ENCODE results near the gene HELLS. TPM values are rescaled to one million over a fixed set of nuclear protein-coding genes. Genes with fewer than 3 reads are reported as not detected.

Gene HELLS
- total and polyA plus RNA-seq, 2 of the 8 experiments (the other 6 are each of a cell fraction or from before 2014, with no cell fraction given), result 147 to 371 TPM

- Histone ChIP-seq H3K18ac (ENCODE audit: extremely low read depth, low read length) (no peak overlapping the region), H3K79me1 (ENCODE audit: low read depth, low read length) (no peaks in the 10 kb centered on the region), H3K4me1 (replicated peaks in 1 of 4; ENCODE audit: control insufficient read depth in 3 of 4, insufficient read depth in 4 of 4, low read length in 3 of 4) (no peaks in the 10 kb centered on the region), H3K36me3 (ENCODE audit: control insufficient read depth in 2 of 4, insufficient read depth in 4 of 4, low read length in 3 of 4) (no peaks in the 10 kb centered on the region), H3K4me2 (ENCODE audit: insufficient read depth in 1 of 2, low read depth in 2 of 2, low read length in 2 of 2) (no peak overlapping the region), H4K5ac (ENCODE audit: insufficient read length, low read depth, low read length) (no peak overlapping the region), H4K91ac (replicated peaks; ENCODE audit: insufficient read length, low read length) (no peak overlapping the region), H3K79me2 (ENCODE audit: control insufficient read depth in 1 of 2, insufficient read depth in 2 of 2, low read length in 2 of 2) (no peaks in the 10 kb centered on the region), H2BK5ac (ENCODE audit: low read depth, low read length) (no peak overlapping the region), H2BK120ac (replicated peaks; ENCODE audit: low read depth, low read length) (no peak overlapping the region), H3K56ac (replicated peaks; ENCODE audit: insufficient read length, low read depth, low read length) (no peak overlapping the region), H4K20me1 (replicated peaks in 1 of 2; ENCODE audit: control insufficient read depth in 1 of 2, insufficient read depth in 2 of 2, low read length in 2 of 2) (no peaks in the 10 kb centered on the region), H3K27me3 (replicated peaks in 1 of 4; ENCODE audit: control insufficient read depth in 3 of 4, extremely low read depth in 1 of 4, insufficient read depth in 3 of 4, low read length in 3 of 4) (no peaks in the 10 kb centered on the region), H2BK20ac (ENCODE audit: low read length) (no peak overlapping the region), H3K23ac (ENCODE audit: insufficient read length) (no peak overlapping the region), H4K8ac (ENCODE audit: extremely low read depth, insufficient read depth, low read length) (no peak overlapping the region), H3K14ac (ENCODE audit: insufficient read length) (no peak overlapping the region), H3K9ac (replicated peaks in 1 of 4; ENCODE audit: extremely low read depth in 1 of 4, low read depth in 3 of 4, low read length in 3 of 4) (no peak overlapping the region), H2AK5ac (ENCODE audit: low read depth, low read length) (no peak overlapping the region), H3K4ac (replicated peaks; ENCODE audit: insufficient read length, low read depth, low read length) (no peak overlapping the region), H3K9me3 (ENCODE audit: insufficient read depth in 2 of 2, low read depth in 1 of 2, low read length in 1 of 2) (no peaks in the 10 kb centered on the region), H2AFZ (ENCODE audit: low read length) (no peak overlapping the region), H2BK15ac (ENCODE audit: low read length) (no peak overlapping the region), H2BK12ac (ENCODE audit: low read depth, low read length) (no peak overlapping the region), H3K27ac (ENCODE audit: low read depth, low read length) (no peak overlapping the region), H3K23me2 (ENCODE audit: low read depth, low read length) (no peaks in the 10 kb centered on the region), H3K4me3 (ENCODE audit: extremely low read depth in 1 of 4, insufficient read depth in 2 of 4, low read depth in 3 of 4, low read length in 4 of 4) (no peak overlapping the region)
- POLR2A ChIA-PET (ENCODE audit: partially characterized antibody), result no interaction called here
- FAIRE-seq, result no peak
- CTCF ChIA-PET (ENCODE audit: partially characterized antibody), result no interaction called here
- no peak for DNase-seq (ENCODE audit: low read depth in 1 of 2, low spot score in 2 of 2)
- WGBS, 2 experiments (ENCODE audit: extremely low coverage in 1 of 2, insufficient coverage in 1 of 2, insufficient read length in 1 of 2, insufficient replicate concordance in 2 of 2, low coverage in 1 of 2, low lambda C conversion rate in 2 of 2, missing lambda C conversion rate in 1 of 2), result 80 to 100% methylated on average over 1 of the region's 1 CpG
- TF ChIP-seq CHD2 (IDR thresholded peaks at IDR 0.05; ENCODE audit: low read length) (no peak), SIRT6 (IDR thresholded peaks at IDR 0.05; ENCODE audit: low read length) (no peak), RNF2 (IDR thresholded peaks at IDR 0.05; ENCODE audit: borderline replicate concordance, low read depth, low read length, missing control alignments, poor library complexity, severe bottlenecking) (no peak), GABPA (IDR thresholded peaks at IDR 0.05; ENCODE audit: borderline replicate concordance, insufficient read depth, low read length) (no peak), GTF2F1 (IDR thresholded peaks at IDR 0.05; ENCODE audit: borderline replicate concordance, low read depth, low read length) (no peak), SRF (IDR thresholded peaks at IDR 0.05; ENCODE audit: low read depth, low read length) (no peak), FOSL1 (IDR thresholded peaks at IDR 0.05; ENCODE audit: insufficient read depth, low read depth, low read length) (no peak), NANOG (IDR thresholded peaks at IDR 0.05; ENCODE audit: insufficient read depth, low read depth, low read length, poor library complexity, severe bottlenecking) (no peak), SP4 (IDR thresholded peaks at IDR 0.05; ENCODE audit: low read length) (no peak), BACH1 (IDR thresholded peaks at IDR 0.05; ENCODE audit: low read length) (no peak), ATF2 (IDR thresholded peaks at IDR 0.05; ENCODE audit: low read length) (no peak), POLR2AphosphoS5 (IDR thresholded peaks at IDR 0.05; ENCODE audit: low read depth, low read length) (no peak), HDAC2 (IDR thresholded peaks at IDR 0.05; ENCODE audit: borderline replicate concordance in 1 of 2, low read depth in 2 of 2, low read length in 2 of 2) (no peak)
These were observed 12.6 kb upstream of the HELLS start for GRCh38 chr10:94533027-94533426.

Data from H1 (cell line).